LHCN-M2 (cell line): ENCODE data around the gene RAB4B. TPM values are rescaled to one million over a fixed set of nuclear protein-coding genes. Genes with fewer than 3 reads are reported as not detected.
"Not testable (repeated sequence)": the region's sequence is repeated elsewhere in the genome, so short reads cannot be mapped to it uniquely, and the experiment has no call there.

Source experiments
- DNase-seq: peaks from one replicate; pipeline ENCODE4 v3.0.0-alpha.2; 2012; ENCODE audit warnings: low read depth
- total RNA-seq: library from RNA; depleted of rRNA; stranded (reverse); fragments of >200 nt; gene quantifications from 2 replicates; pipeline ENCODE4 v1.2.3, GENCODE V29; 2014

Gene RAB4B
- total RNA-seq, 1 experiment from 2014 or later, result 28.6 TPM

GRCh38 chr19:40822704-40823553 is 44.9 kb downstream of the RAB4B start:
- DNase-seq, result not testable (repeated sequence)

- not testable (repeated sequence) for DNase-seq
Measured at GRCh38 chr19:40824916-40825315, 46.9 kb downstream of the RAB4B start.

- not testable (repeated sequence) for DNase-seq
Measured at GRCh38 chr19:40825460-40826095, 47.5 kb downstream of the RAB4B start.

- not testable (repeated sequence) for DNase-seq
Measured at GRCh38 chr19:40826312-40826698, 48.3 kb downstream of the RAB4B start.

GRCh38 chr19:40826699-40827385 is 48.8 kb downstream of the RAB4B start:
- not testable (repeated sequence) for DNase-seq

- no peak for DNase-seq
Measured at GRCh38 chr19:40827386-40828247, 49.6 kb downstream of the RAB4B start.

GRCh38 chr19:40829205-40829604 is 51.2 kb downstream of the RAB4B start:
- no peak for DNase-seq

- DNase-seq, result not testable (repeated sequence)
Measured at GRCh38 chr19:40830741-40831140, 52.7 kb downstream of the RAB4B start.

- DNase-seq, result peak; percentile 98
Measured at GRCh38 chr19:40831502-40832430, 53.7 kb downstream of the RAB4B start.

GRCh38 chr19:40832431-40832790 is 54.4 kb downstream of the RAB4B start:
- DNase-seq, result not testable (repeated sequence)

GRCh38 chr19:40833728-40834533 is 55.9 kb downstream of the RAB4B start:
- not testable (repeated sequence) for DNase-seq

GRCh38 chr19:40836754-40837429 is 58.8 kb downstream of the RAB4B start:
- no peak for DNase-seq

- DNase-seq, result not testable (repeated sequence)
Measured at GRCh38 chr19:40838477-40838876, 60.4 kb downstream of the RAB4B start.

- DNase-seq, result not testable (repeated sequence)
Measured at GRCh38 chr19:40842012-40842411, 64.0 kb downstream of the RAB4B start.

- DNase-seq, result not testable (repeated sequence)
Measured at GRCh38 chr19:40842997-40843652, 65.1 kb downstream of the RAB4B start.

- not testable (repeated sequence) for DNase-seq
Measured at GRCh38 chr19:40843653-40844052, 65.6 kb downstream of the RAB4B start.
